ENCODE measurements around the gene ATM.

DNA sequence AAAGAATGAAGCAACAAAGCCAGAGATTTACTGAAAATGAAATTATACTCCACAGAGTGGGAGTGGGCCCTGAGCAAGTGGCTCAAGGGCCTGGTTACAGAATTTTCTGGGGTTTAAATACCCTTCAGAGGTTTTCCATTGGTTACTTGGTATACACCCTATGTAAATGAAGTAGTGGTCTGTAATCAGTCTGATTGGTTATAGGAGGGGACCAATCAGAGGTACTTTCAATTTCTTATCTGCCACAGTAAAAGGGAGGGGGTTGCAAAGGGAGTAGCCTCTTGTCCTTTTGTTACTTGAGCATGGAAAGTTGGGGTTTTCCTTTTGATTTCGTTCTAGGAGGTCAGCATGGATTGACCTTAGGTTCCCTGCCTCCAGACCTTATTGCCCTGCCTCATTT, 63.5 kb downstream of the ATM start:
- TF ChIP-seq, protein P1, sequence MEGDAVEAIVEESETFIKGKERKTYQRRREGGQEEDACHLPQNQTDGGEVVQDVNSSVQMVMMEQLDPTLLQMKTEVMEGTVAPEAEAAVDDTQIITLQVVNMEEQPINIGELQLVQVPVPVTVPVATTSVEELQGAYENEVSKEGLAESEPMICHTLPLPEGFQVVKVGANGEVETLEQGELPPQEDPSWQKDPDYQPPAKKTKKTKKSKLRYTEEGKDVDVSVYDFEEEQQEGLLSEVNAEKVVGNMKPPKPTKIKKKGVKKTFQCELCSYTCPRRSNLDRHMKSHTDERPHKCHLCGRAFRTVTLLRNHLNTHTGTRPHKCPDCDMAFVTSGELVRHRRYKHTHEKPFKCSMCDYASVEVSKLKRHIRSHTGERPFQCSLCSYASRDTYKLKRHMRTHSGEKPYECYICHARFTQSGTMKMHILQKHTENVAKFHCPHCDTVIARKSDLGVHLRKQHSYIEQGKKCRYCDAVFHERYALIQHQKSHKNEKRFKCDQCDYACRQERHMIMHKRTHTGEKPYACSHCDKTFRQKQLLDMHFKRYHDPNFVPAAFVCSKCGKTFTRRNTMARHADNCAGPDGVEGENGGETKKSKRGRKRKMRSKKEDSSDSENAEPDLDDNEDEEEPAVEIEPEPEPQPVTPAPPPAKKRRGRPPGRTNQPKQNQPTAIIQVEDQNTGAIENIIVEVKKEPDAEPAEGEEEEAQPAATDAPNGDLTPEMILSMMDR (conservative IDR thresholded peaks at IDR 0.05; ENCODE audit: low read length): no peak
- TF ChIP-seq EZH2phosphoT487 (IDR thresholded peaks at IDR 0.05; ENCODE audit: borderline replicate concordance, low read depth, low read length): no peak

Data from OCI-LY7 (cell line).